GM18517 (cell line): Measurements from ENCODE around the gene CNN3.
"Not testable (repeated sequence)": the region's sequence is repeated elsewhere in the genome, so short reads cannot be mapped to it uniquely, and the experiment has no call there.

Source experiments
- ATAC-seq: cut with Tn5 transposase; IDR thresholded peaks from one replicate; pipeline ENCODE4 v1.9.1; 2021; ENCODE audit warnings: mild to moderate bottlenecking, moderate library complexity; ENCODE audit not compliant: unreplicated experiment

The CNN3 gene

GRCh38 chr1:94951046-94951445 lies 24.1 kb upstream of the CNN3 start:
- ATAC-seq = no peak

GRCh38 chr1:94949681-94950661 lies 23.1 kb upstream of the CNN3 start:
- no peak for ATAC-seq

GRCh38 chr1:94947437-94947836 lies 20.5 kb upstream of the CNN3 start:
- no peak for ATAC-seq

GRCh38 chr1:94946886-94947285 lies 20.0 kb upstream of the CNN3 start:
- ATAC-seq = no peak

GRCh38 chr1:94942171-94943128 lies 15.5 kb upstream of the CNN3 start:
- ATAC-seq = no peak

GRCh38 chr1:94941480-94941879 lies 14.6 kb upstream of the CNN3 start:
- not testable (repeated sequence) for ATAC-seq

GRCh38 chr1:94940738-94941137 lies 13.8 kb upstream of the CNN3 start:
- no peak for ATAC-seq

- no peak for ATAC-seq
Observed at GRCh38 chr1:94937820-94938219, 10.9 kb upstream of the CNN3 start.

- ATAC-seq = no peak
Observed at GRCh38 chr1:94936861-94937620, 10.1 kb upstream of the CNN3 start.

- no peak for ATAC-seq
Observed at GRCh38 chr1:94935476-94935875, 8.6 kb upstream of the CNN3 start.

GRCh38 chr1:94935034-94935433 lies 8.1 kb upstream of the CNN3 start:
- no peak for ATAC-seq

- no peak for ATAC-seq
Observed at GRCh38 chr1:94934551-94934950, 7.6 kb upstream of the CNN3 start.

GRCh38 chr1:94931254-94931841 lies 4.4 kb upstream of the CNN3 start:
- ATAC-seq = no peak

GRCh38 chr1:94929351-94930217 lies 2.7 kb upstream of the CNN3 start:
- no peak for ATAC-seq

GRCh38 chr1:94928293-94928939 lies 1.5 kb upstream of the CNN3 start:
- ATAC-seq = no peak

- peak; percentile 47 for ATAC-seq
Observed at GRCh38 chr1:94927405-94928175, 680 bp upstream of the CNN3 start.

- ATAC-seq = peak; percentile 26
Observed at GRCh38 chr1:94926126-94926914, 590 bp downstream of the CNN3 start.
